Activated T-cell treated with anti-CD3 and anti-CD28 coated beads, Interleukin-2, amount 50 U/mL, for 72 hours (primary cell): ENCODE measurements around the gene TLE3. TPM values are rescaled to one million over a fixed set of nuclear protein-coding genes. Genes with fewer than 3 reads are reported as not detected.

ENCODE experiments used
- ATAC-seq, 2 donors: fragments of 150-1000 bp; cut with Tn5 transposase; replicated peaks in 1 of 2; 2 replicates each; pipeline ENCODE4 v1.10.0; 2021; ENCODE audit warnings: moderate library complexity in 2 of 2, mild to moderate bottlenecking in 1 of 2
- DNase-seq, 2 donors: peaks; one replicate each; pipeline ENCODE4 v3.0.0; 2021 to 2022; ENCODE audit warnings: mixed read lengths in 1 of 2
- H3K27ac Mint-ChIP-seq: one replicate; pipeline ENCODE4 v1.8.0; 2022; ENCODE audit warnings: mild to moderate bottlenecking, moderate library complexity, mixed read lengths
- H3K27me3 Mint-ChIP-seq: one replicate; pipeline ENCODE4 v1.8.0; 2022; ENCODE audit warnings: low read depth, mixed read lengths
- H3K36me3 Mint-ChIP-seq, 2 donors: one replicate each; pipeline ENCODE4 v1.8.0; 2022; ENCODE audit warnings: mixed read lengths in 2 of 2, mild to moderate bottlenecking in 1 of 2; ENCODE audit not compliant: insufficient read depth in 2 of 2
- H3K4me1 Mint-ChIP-seq: one replicate; pipeline ENCODE4 v1.8.0; 2022; ENCODE audit warnings: low read depth, mixed read lengths
- H3K4me3 Mint-ChIP-seq, 2 donors: one replicate each; pipeline ENCODE4 v1.8.0; 2022; ENCODE audit warnings: mild to moderate bottlenecking in 2 of 2, mixed read lengths in 2 of 2, moderate library complexity in 2 of 2
- H3K9me3 Mint-ChIP-seq, 2 donors: one replicate each; pipeline ENCODE4 v1.8.0; 2022; ENCODE audit warnings: mixed read lengths in 2 of 2
- total RNA-seq, 2 donors: library from RNA; stranded (reverse); gene quantifications; one replicate each; pipeline ENCODE4 v1.2.3, GENCODE V29; 2022

The TLE3 gene
- total RNA-seq, 2 donors from 2014 or later, result 84.6 to 112 TPM

DNA sequence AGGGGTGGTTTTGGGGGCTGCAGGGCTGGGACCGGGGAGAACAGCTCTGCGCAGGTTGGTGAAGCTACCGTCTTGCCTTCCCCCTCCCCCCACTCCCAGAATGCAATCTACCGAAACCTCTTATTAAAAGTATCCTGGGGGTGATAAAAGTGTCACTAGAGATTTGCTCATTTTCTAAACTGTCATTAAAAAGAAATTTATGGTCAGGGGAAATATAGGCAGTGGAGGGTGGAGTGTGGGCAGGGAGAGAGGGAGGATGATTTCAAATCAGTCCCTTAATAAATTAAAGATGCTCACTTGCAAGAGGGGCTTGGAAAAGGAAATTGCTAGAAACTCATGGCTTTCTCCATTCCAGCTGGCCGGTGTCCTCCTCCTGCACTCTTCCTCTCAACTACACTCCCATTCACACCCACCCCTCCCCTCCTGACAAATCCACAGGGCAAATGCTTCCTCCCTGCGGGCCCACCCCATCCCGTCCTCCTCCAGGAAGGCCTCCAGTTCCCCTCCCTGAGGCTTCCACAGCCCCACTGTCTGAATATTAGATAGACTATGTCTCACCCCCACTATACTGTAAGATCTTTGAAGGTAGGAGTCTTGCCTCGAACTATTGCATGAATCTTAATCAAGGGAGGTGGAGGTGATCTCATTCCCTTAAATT is 83.9 kb downstream of the TLE3 start:
- peaks cover 6% of the 10 kb centered on the region for H3K27me3 Mint-ChIP-seq
- H3K27ac Mint-ChIP-seq, result no peak overlapping the region
- no peak overlapping the region for H3K4me3 Mint-ChIP-seq
- peaks cover 0 to 2% of the 10 kb centered on the region in 2 donors for H3K36me3 Mint-ChIP-seq
- no peaks in the 10 kb centered on the region for H3K9me3 Mint-ChIP-seq
- no peak for ATAC-seq
- no peak for DNase-seq
- peaks cover 11% of the 10 kb centered on the region for H3K4me1 Mint-ChIP-seq

DNA sequence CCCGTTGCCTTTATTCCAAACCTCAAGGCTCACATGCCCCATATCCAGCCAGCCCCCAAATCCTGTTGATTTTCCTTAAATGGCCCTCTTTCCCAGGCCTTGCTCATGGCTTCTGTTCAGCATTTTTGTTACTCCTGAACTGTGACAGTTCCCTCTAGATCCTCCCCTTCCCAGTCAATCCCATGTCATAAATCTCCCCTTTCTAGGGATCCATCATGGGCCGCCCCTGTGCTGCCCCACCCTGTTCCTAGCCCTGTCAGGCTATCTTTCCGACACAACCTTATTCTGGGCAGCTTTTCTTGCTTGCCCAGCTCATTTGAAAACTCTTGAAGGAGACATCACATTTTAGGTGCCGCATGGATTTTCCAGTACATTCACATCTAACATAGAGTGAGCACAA is 84.8 kb downstream of the TLE3 start:
- H3K36me3 Mint-ChIP-seq, result peaks cover 0 to under 1% of the 10 kb centered on the region in 2 donors
- H3K4me3 Mint-ChIP-seq, result no peak overlapping the region
- peaks cover 11% of the 10 kb centered on the region for H3K4me1 Mint-ChIP-seq
- peaks cover 6% of the 10 kb centered on the region for H3K27me3 Mint-ChIP-seq
- DNase-seq (no peak), ATAC-seq (no peak)
- H3K27ac Mint-ChIP-seq, result no peak overlapping the region
- H3K9me3 Mint-ChIP-seq, result no peaks in the 10 kb centered on the region

DNA sequence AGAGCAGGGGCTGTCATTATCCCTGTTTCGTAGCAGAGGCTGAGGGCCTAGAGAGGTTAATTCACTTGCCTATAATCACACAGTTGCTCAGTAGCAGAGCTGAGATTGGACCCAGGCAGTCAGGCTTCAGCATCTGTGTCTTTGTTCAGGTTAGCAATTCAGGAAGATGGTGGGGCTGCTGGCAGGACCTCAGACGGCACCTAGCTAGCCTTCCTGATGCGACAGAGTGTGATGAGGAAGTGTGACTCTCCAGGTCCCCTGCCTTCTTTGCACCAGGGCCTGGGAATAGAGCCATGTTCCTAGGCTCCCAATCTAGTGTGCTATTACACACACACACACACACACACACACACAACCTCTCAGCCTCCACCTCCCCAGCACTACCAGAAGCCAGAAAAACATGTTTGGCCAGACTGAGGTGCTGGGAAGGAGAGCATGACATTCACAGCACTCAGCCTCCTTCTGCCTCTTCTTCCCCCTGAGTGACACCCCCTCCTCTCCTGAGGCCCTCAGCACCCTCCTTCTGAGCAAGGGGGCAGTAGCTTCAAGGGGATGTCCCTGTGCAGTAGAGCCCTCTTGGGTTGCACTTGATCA is 88.9 kb downstream of the TLE3 start:
- H3K4me3 Mint-ChIP-seq, result no peak overlapping the region
- H3K27me3 Mint-ChIP-seq, result no peaks in the 10 kb centered on the region
- no peak overlapping the region for H3K27ac Mint-ChIP-seq
- no peak for ATAC-seq
- no peak for DNase-seq
- no peaks in the 10 kb centered on the region for H3K9me3 Mint-ChIP-seq
- no peaks in the 10 kb centered on the region for H3K4me1 Mint-ChIP-seq
- H3K36me3 Mint-ChIP-seq, result no peaks in the 10 kb centered on the region

DNA sequence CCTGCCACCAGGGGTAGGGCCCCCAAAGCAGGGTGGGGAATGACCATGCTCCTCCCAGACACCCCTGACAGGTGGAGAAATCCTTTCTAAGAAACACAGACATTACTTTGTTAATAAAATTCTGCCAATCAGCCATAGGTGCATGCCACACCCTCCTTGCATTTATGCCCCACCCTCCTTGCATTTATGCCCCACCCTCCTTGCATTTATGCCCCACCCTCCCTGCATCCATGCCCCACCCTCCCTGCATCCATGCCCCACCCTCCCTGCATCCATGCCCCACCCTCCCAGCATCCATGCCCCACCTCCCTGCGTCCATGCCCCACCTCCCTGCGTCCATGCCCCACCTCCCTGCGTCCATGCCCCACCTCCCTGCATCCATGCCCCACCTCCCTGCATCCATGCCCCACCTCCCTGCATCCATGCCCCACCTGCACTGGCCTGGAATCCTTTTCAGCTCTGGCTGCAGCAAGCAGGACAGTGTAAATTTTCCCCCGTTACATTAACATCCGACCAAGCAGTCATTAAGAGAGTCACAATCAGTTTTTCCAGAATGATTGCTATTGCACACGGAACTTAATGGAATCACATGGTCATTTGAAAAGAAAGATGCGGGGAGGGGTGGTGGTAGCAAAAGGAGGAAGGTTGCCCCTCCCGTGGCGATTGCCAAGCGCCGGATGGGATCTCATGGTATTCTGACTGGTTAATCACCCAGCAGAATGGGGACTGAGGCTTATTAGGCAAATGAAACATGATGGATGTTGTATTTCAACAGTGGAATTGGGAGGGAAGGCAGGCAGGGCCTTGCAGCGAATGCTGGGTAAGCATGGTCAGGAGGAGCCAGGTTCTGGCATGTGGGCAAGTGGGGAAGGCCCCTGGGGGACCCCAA is 91.2 kb downstream of the TLE3 start:
- no peak for ATAC-seq
- peaks cover 3 to 6% of the 10 kb centered on the region in 2 donors for H3K9me3 Mint-ChIP-seq
- DNase-seq, result no peak
- H3K36me3 Mint-ChIP-seq, result peaks cover 0 to 7% of the 10 kb centered on the region in 2 donors
- peaks cover 6% of the 10 kb centered on the region for H3K27me3 Mint-ChIP-seq
- H3K4me3 Mint-ChIP-seq, result no peak overlapping the region
- H3K4me1 Mint-ChIP-seq, result no peaks in the 10 kb centered on the region
- no peak overlapping the region for H3K27ac Mint-ChIP-seq

DNA sequence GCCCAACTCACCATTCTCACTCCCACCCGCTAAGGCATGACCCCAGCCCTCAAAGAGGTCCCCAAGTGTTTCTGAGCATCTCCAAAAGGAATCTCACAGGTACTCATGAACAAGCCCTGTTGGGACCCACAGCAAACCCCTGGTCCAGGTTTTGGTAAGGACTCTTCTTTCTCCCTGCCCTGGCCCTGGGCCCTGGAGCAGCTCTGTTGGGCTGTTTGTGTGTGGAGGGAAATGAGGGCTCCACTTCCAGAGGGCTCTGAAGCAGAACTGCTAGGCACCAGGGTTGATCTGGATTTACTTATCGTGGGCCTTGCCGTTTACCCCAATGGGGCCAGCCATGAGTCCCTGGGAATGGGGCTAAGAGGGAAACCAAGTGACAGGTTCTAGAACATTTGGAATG is 92.9 kb downstream of the TLE3 start:
- peaks cover 0 to 7% of the 10 kb centered on the region in 2 donors for H3K36me3 Mint-ChIP-seq
- ATAC-seq (no peak), DNase-seq (no peak)
- H3K4me1 Mint-ChIP-seq, result no peaks in the 10 kb centered on the region
- H3K4me3 Mint-ChIP-seq, result no peak overlapping the region
- no peak overlapping the region for H3K27ac Mint-ChIP-seq
- peaks cover 3 to 6% of the 10 kb centered on the region in 2 donors for H3K9me3 Mint-ChIP-seq
- peaks cover 6% of the 10 kb centered on the region for H3K27me3 Mint-ChIP-seq

DNA sequence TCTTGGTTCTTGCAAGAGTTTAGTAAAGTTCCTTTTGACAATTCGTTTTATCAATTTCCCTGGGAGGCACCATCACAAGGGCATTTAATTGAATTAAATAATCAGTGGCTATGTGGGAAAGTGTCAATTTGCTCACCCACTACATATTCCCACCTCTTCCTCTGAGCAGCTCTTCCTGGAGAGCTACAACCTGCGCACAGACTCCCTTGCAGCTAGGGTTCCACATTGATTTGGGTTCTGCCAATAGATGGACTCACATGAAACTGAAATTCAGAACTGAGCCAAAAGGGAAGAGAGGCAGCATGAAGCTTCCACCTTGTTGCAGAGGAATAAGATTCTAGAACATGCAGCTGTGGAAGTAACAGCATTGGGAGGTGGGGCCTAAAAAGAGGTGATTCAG is 94.8 kb downstream of the TLE3 start:
- no peak for DNase-seq

DNA sequence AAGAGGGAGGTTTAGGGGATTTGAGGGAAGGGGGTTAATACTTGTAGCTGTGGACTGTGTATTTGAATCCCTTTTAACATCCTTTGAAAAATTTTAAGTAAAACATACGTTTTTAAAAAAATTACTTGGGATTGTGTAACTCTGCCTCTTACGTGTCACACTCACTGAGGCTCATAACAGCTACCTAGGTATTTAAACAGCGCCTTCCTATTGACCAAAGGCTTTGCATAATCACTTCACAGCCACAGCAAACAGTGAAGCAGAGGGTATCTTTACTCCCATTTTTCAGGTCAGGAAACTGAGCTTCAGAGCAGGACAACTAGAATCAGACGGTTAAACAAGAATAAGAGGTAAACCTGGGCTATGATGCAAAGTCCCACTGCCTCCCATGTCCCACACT is 95.9 kb downstream of the TLE3 start:
- H3K27ac Mint-ChIP-seq, result no peak overlapping the region
- no peak for DNase-seq
- no peak for ATAC-seq
- H3K4me1 Mint-ChIP-seq, result no peaks in the 10 kb centered on the region
- peaks cover 3 to 6% of the 10 kb centered on the region in 2 donors for H3K9me3 Mint-ChIP-seq
- H3K36me3 Mint-ChIP-seq, result peaks cover 0 to 7% of the 10 kb centered on the region in 2 donors
- peaks cover 6% of the 10 kb centered on the region for H3K27me3 Mint-ChIP-seq
- H3K4me3 Mint-ChIP-seq, result no peak overlapping the region

More for the DNA sequence above, 94.8 kb downstream of the TLE3 start:
- Mint-ChIP-seq H3K27me3 (peaks cover 6% of the 10 kb centered on the region), H3K4me3 (no peak overlapping the region), H3K36me3 (peaks cover 0 to 7% of the 10 kb centered on the region in 2 donors), H3K27ac (no peak overlapping the region), H3K4me1 (no peaks in the 10 kb centered on the region), H3K9me3 (peaks cover 3 to 6% of the 10 kb centered on the region in 2 donors)
- ATAC-seq, result no peak

DNA sequence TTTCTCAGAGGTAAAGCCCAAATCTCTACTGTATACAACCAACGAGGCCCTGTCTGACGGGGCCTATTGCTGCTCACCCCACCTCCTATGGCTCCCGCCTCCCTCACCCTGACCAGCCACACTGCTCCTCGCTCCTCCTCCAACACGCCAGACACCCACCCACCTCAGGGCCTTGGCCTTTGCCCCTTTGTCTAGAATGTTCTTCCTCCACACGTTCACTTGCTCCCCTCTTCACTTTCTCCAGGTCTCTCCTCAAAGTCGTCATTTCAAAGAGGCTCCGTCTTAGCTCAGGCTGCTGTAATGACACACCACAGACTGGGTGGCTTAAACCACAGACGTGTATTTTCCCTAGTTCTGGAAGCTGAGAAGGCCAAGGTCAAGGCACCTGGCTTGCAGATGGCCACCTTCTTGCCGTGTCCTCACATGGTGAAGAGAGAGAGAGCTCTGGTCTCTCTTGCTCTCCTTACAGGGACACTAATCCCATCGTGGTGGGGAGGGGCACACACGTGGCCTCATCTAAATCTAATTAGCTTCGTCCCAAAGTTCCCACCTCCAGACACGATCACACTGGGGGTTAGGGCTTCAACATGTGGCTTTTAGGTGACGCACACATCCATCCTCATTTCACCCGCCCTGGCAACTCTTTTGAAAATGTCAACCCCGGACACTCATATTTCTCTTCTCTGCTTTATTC is 98.2 kb downstream of the TLE3 start:
- H3K27me3 Mint-ChIP-seq, result peaks cover 6% of the 10 kb centered on the region
- H3K4me3 Mint-ChIP-seq, result no peak overlapping the region
- H3K4me1 Mint-ChIP-seq, result no peaks in the 10 kb centered on the region
- H3K9me3 Mint-ChIP-seq, result peaks cover 3 to 6% of the 10 kb centered on the region in 2 donors
- peaks cover 0 to 7% of the 10 kb centered on the region in 2 donors for H3K36me3 Mint-ChIP-seq
- ATAC-seq (no peak), DNase-seq (no peak)
- no peak overlapping the region for H3K27ac Mint-ChIP-seq

DNA sequence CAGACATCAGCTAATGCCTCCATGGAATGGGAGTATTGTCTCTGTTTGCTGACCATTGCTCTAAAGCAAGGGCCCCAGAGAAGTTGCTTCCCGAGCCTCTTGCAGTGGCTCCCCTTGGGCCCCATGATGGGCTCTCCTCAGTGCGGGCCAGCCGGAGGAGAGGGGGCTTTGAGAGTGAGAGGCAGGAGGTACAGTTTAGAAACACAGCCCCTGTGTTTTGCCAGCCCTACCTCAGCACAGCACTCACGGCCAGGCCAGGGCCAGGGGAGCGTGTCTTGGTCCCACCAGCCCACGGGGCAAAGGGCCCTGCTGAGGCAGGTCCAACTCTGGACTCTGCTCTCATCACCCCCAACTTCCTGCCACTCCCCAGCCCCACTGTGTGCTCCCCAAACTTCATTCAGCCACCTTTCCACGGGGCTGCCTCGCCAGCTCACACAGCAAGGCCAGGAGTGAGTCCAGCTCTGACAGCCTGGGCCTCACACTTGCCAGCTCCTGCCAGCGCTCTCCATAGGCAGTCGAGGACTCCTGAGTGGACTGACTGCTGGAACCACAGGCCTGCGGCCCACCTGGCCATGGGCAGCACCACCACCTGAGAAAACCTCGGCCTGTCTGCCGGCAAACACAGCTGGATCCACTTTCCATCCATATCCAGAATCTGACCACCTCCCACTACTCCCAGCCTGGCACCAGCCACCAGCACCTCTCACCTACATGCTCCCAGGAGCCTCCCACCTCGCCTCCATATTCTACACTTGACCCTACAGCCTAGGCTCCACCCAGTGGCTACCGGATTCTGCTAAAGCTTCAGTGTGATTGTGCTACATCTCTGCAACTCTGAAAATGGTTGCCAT is 99.0 kb downstream of the TLE3 start:
- H3K9me3 Mint-ChIP-seq, result peaks cover 3 to 6% of the 10 kb centered on the region in 2 donors
- ATAC-seq (no peak), DNase-seq (no peak)
- peaks cover 6% of the 10 kb centered on the region for H3K27me3 Mint-ChIP-seq
- H3K4me3 Mint-ChIP-seq, result no peak overlapping the region
- H3K36me3 Mint-ChIP-seq, result peaks cover 0 to 7% of the 10 kb centered on the region in 2 donors
- H3K27ac Mint-ChIP-seq, result no peak overlapping the region
- H3K4me1 Mint-ChIP-seq, result no peaks in the 10 kb centered on the region

DNA sequence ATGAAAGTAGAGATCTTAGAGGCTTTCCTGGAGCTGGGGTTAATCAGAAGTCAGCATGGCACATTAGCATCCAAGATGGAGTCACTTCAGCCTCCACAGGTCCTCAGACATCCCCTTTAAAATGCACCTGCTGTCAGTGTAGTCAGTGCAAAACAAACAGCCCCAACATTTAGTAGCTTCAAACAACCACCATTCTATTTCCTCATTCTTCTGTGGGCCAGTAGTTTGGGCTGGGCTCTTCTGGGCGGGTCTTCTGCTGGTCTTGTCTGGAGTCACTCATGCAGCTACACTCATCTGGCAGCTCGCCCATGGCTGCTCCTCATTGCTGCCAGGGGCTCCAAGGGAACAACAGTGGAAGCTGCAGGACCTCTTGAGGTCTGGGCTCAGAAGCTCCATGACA is 99.9 kb downstream of the TLE3 start:
- no peak overlapping the region for H3K4me3 Mint-ChIP-seq
- H3K27me3 Mint-ChIP-seq, result no peaks in the 10 kb centered on the region

More for the DNA sequence above, 99.9 kb downstream of the TLE3 start:
- Mint-ChIP-seq H3K36me3 (peaks cover 0 to under 1% of the 10 kb centered on the region in 2 donors), H3K9me3 (peaks cover 0 to 3% of the 10 kb centered on the region in 2 donors), H3K27ac (no peak overlapping the region), H3K4me1 (no peaks in the 10 kb centered on the region)
- DNase-seq (no peak), ATAC-seq (no peak)
